ENCODE measurements around the gene MBL2. TPM values are rescaled to one million over a fixed set of nuclear protein-coding genes. Genes with fewer than 3 reads are reported as not detected.

The MBL2 gene
- total RNA-seq, 3 donors from 2014 or later, result not detected

DNA sequence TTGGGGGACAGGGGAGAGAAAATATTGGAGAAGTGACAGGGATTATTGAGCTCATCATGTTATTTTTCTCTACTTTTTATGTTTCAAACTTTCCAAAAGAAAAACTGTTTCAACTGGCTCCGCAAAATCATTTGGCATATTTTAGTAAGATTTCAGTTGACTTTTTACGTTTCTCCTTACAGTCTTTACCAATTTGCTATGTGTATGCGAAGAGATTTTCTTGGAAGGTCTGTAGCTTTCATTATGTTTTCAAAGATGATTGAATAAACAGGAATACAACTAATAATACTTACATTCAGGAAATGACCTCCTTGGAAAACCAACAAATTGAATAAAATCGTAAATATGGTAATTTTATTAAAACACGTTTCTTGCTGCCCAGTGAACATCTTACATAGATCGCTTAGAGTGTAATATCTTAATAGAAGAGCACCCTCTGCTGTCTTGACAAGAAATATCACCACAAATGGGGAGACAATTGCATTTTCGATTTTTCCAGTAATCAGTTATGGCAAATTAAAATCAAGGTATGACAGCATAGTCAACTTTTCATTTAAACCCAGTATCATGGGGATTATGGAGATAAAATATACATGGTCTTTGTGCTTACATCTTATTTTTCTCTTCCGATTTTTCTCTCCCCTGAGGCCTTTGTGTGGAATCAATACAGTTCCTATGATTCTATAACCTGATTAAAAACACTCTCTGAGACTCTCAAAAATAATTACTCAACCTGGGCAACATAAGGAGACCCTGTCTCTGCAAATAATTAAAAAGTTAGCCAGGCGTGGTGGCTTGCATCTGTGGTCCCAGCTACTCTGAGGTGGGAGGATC, 43.1 kb downstream of the MBL2 start:
- DNase-seq (ENCODE audit: low spot score in 2 of 2), result no peak
- Histone ChIP-seq H3K4me3 (no peak overlapping the region), H3K27me3 (no peaks in the 10 kb centered on the region), H3K4me1 (no peaks in the 10 kb centered on the region), H3K36me3 (no peaks in the 10 kb centered on the region), H3K9me3 (no peaks in the 10 kb centered on the region), H3K27ac (no peak overlapping the region)
- intact Hi-C loops (cut with DNase I; ENCODE audit: low total_unique reads), result loop anchor here (5.0 kb wide), 1 partner anchor 808 kb away; no protein-coding TSS in a partner anchor
- TF ChIP-seq, protein P1, sequence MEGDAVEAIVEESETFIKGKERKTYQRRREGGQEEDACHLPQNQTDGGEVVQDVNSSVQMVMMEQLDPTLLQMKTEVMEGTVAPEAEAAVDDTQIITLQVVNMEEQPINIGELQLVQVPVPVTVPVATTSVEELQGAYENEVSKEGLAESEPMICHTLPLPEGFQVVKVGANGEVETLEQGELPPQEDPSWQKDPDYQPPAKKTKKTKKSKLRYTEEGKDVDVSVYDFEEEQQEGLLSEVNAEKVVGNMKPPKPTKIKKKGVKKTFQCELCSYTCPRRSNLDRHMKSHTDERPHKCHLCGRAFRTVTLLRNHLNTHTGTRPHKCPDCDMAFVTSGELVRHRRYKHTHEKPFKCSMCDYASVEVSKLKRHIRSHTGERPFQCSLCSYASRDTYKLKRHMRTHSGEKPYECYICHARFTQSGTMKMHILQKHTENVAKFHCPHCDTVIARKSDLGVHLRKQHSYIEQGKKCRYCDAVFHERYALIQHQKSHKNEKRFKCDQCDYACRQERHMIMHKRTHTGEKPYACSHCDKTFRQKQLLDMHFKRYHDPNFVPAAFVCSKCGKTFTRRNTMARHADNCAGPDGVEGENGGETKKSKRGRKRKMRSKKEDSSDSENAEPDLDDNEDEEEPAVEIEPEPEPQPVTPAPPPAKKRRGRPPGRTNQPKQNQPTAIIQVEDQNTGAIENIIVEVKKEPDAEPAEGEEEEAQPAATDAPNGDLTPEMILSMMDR (IDR thresholded peaks at IDR 0.05), result peak in 2 of 3 donors; percentile 32 to 51
- no peak for TF ChIP-seq POLR2A (IDR thresholded peaks at IDR 0.05)
- no peak for TF ChIP-seq POLR2AphosphoS5 (IDR thresholded peaks at IDR 0.05)

GRCh38 chr10:52720018-52720417, 52.6 kb downstream of the MBL2 start:
- H3K36me3 ChIP-seq, result no peaks in the 10 kb centered on the region
- intact Hi-C loops (cut with DNase I; ENCODE audit: low total_unique reads), result no loop called here
- H3K27me3 ChIP-seq, result no peaks in the 10 kb centered on the region

More at GRCh38 chr10:52720018-52720417, 52.6 kb downstream of the MBL2 start:
- H3K27ac ChIP-seq, result no peak overlapping the region
- TF ChIP-seq, protein P1 (IDR thresholded peaks at IDR 0.05), result no peak
- TF ChIP-seq POLR2A (IDR thresholded peaks at IDR 0.05) (no peak), POLR2AphosphoS5 (IDR thresholded peaks at IDR 0.05) (no peak)
- no peak overlapping the region for H3K4me3 ChIP-seq
- DNase-seq (ENCODE audit: low spot score in 2 of 2), result no peak
- no peaks in the 10 kb centered on the region for H3K4me1 ChIP-seq
- H3K9me3 ChIP-seq, result peaks cover 6 to 9% of the 10 kb centered on the region in 2 donors
